Coronary artery (tissue), 2 donors: Measurements from ENCODE around the gene IL10RA.

Source experiments
- DNase-seq: peaks from one replicate; pipeline ENCODE4 v3.0.0-alpha.2; 2017; ENCODE audit warnings: low spot score
- H3K27ac ChIP-seq, 2 donors: fragments of 200-600 bp; sonication (generic); one replicate each; pipeline ENCODE4 v1.5.1; 2016 to 2019
- H3K4me3 ChIP-seq: fragments of 200-600 bp; sonication (generic); 2 replicates; pipeline ENCODE4 v1.5.1; 2016; ENCODE audit warnings: mild to moderate bottlenecking, moderate library complexity
- TF ChIP-seq, protein P1 (sequence below): fragments of 200-600 bp; sonication (generic); IDR thresholded peaks from one replicate; pipeline ENCODE4 v1.5.1; 2019; ENCODE audit warnings: antibody characterized with exemption

IL10RA gene

DNA sequence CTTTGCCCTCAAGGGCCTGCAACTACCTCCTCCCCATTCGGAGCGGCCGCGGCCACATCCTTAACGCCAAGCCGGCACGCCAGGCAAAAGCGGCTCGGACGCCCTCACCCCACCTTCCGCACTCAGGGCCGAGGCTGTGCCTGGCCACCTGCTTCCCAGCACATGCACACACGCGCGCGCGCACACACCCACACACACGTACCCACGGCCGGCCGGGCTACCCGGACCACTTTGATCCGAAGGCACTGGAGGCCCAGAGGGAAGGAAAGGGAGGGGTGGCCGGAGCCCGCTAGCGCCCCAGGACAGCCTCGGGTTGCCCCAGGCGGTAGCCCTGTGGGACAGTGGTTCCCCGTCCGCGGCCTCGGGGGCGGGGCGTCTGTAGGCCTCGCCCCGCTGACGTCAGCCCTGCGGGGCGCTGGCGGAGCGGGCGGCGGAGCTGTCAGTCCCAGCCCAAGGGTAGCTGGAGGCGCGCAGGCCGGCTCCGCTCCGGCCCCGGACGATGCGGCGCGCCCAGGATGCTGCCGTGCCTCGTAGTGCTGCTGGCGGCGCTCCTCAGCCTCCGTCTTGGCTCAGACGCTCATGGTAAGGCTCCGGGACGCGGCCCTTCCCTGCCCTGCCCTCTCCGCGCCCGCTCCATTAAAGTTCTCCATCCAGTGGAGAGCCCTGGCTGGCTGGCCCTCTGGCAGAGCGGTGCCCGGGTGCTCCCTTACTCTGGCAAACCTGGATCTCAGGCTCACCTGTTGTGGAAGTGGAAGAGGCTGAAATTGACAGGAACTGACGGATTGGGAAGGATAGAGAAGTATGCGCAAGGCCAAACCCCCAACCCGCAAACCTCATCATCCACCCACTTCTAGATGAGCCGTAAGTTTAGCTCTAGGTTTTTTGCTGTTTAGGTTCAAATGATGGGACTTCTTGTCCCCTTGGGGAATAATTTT is at the start of gene IL10RA:
IL10RA (plus strand) TSS at position 442 of the 935 bp plus-strand sequence; CDS start at position 516, 74 bp downstream.
- Histone ChIP-seq H3K27ac (peak within 1 kb of the TSS; percentile 39 to 84), H3K4me3 (peak within 1 kb of the TSS; percentile 73)

DNA sequence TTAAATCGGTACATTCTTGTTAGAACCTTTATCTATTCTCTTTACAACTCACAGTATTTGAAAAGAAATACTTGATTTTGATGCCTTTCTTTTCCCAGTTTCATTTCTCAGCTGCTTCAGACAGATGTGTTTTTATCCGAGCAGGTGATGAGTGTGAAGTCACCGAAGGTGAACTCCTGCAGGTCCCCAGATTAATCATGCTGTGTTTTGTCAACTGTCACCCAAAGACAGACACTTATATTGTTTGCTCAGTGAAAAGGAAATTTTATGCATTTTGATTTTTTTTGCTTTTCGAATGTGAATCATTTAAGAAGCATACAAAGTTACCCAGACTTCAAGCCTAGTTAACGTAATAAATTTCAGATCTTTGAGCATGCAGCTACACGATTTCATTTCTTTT is 49.2 kb upstream of the IL10RA start:
- H3K4me3 ChIP-seq: no peak overlapping the region
- no peak for DNase-seq
- TF ChIP-seq, protein P1, sequence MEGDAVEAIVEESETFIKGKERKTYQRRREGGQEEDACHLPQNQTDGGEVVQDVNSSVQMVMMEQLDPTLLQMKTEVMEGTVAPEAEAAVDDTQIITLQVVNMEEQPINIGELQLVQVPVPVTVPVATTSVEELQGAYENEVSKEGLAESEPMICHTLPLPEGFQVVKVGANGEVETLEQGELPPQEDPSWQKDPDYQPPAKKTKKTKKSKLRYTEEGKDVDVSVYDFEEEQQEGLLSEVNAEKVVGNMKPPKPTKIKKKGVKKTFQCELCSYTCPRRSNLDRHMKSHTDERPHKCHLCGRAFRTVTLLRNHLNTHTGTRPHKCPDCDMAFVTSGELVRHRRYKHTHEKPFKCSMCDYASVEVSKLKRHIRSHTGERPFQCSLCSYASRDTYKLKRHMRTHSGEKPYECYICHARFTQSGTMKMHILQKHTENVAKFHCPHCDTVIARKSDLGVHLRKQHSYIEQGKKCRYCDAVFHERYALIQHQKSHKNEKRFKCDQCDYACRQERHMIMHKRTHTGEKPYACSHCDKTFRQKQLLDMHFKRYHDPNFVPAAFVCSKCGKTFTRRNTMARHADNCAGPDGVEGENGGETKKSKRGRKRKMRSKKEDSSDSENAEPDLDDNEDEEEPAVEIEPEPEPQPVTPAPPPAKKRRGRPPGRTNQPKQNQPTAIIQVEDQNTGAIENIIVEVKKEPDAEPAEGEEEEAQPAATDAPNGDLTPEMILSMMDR: no peak
- no peak overlapping the region for H3K27ac ChIP-seq

More for the DNA sequence above, at the start of gene IL10RA:
- peak; percentile 85 for DNase-seq
- TF ChIP-seq, protein P1: no peak

DNA sequence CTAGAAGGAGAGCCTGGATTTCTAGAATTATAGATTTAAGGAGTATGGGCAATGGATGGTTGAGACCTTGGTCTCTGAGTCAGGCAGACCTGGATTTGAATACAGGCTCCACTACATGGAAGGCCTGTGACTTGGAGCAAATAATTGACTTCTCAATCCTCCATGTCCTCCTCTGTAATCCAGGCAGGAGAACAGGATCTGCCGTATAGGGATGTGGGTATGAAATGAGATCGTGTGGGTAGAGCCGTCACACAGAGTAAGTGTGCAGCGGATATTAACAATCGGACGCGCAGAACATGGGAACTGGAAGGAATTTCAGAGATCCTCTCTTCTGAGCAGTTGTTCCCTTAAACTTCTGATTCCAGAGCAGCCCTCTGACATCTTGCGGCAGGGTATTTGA is 45.5 kb upstream of the IL10RA start:
- Histone ChIP-seq H3K27ac (no peak overlapping the region), H3K4me3 (no peak overlapping the region)
- DNase-seq: no peak
- TF ChIP-seq, protein P1: no peak

DNA sequence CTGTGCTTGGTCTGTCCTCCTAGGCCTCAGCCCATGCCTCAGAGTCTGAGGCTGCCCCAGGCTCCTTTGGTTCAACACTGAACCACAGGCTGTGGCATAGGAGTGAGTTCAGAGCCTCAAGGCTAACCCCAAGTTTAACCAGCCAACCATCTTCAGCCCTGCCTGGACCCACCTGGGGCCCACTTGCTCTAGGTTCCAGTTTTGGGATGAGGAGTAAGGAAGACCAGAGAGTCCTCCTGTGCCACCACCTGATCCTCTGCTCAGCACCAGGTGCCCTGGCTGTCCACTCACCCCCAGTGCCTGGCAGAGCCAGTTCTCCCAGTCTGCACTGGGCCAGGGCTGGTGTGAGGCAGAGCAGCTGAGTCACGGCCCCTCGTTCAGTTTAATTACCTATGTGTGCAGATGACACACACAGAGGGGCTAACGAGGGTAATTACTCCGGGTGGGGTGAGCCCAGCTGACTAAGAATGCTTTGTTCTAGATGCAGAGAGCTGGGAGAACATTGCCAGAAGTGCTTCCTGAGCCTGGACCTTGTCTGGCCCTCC is 45.0 kb upstream of the IL10RA start:
- DNase-seq: peak; percentile 59
- TF ChIP-seq, protein P1: no peak
- no peak overlapping the region for H3K4me3 ChIP-seq
- H3K27ac ChIP-seq: no peak overlapping the region

DNA sequence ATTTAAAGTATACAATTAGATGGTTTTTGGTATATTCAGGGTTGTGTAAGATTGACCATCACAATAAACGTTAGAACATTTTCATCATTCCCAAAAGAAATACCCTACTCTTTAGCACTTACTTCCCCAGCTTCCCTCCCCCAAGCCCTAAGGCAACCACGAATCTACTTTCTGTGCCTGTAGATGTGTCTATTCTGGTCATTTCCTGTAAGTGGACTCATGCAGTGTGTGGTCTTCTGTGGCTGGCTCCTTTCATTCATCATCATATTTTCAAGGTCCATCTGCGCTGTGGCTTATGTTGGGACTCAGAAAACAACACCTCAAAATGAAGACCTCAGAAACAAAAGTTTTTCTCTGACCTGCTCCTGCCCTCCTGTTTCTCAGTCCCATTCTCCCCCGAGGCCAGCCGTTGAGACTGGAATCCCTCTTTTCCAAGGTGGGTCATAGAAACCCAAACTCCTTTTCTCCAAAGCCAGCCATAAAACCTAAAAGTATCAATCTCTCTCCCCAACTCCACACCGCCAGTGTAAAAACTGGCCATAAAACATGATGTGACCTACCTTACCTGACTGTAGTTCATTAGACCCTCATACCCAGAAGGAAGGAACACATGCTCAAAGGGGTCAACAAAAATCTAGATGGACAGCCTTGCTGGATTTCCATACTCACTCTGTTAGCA is 44.1 kb upstream of the IL10RA start:
- DNase-seq: no peak

DNA sequence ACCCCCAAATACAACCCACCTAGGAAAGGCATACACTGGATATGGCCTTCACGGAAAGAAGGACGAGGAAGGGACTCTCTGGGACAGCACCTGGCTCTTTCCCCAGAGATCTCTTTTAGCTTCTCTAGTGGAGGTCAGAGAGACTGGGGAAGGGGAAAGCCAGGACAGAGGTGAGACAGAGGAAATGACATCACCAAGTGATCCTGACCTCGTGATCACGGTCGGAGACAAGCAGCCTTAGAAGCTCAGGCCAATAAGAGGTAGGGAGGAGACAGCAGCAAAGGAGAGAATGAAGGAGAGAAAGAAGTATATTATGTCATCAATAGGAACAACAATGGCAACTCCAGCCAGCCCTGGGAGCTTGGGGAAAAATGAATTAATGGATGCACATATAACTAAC is 41.6 kb upstream of the IL10RA start:
- peak; percentile 43 for DNase-seq
- Histone ChIP-seq H3K4me3 (no peak overlapping the region), H3K27ac (no peak overlapping the region)
- TF ChIP-seq, protein P1: no peak

More for the DNA sequence above, 44.1 kb upstream of the IL10RA start:
- no peak overlapping the region for H3K27ac ChIP-seq
- TF ChIP-seq, protein P1: no peak
- H3K4me3 ChIP-seq: no peak overlapping the region
